ENCODE measurements around the gene TTC22. TPM values are rescaled to one million over a fixed set of nuclear protein-coding genes. Genes with fewer than 3 reads are reported as not detected.

Gene TTC22
- total RNA-seq, 1 donor from 2014 or later = 2.4 TPM

GRCh38 chr1:54795356-54795665, 5.8 kb downstream of the TTC22 start:
- no peak overlapping the region for H3K27ac Mint-ChIP-seq
- no peak overlapping the region for H3K4me3 Mint-ChIP-seq (ENCODE audit: low read depth)
- TF ChIP-seq CTCF (IDR thresholded peaks at IDR 0.05; ENCODE audit: unreplicated experiment) = no peak

GRCh38 chr1:54794451-54795355, 6.4 kb downstream of the TTC22 start:
- H3K36me3 Mint-ChIP-seq (ENCODE audit: insufficient read depth) = no peaks in the 10 kb centered on the region
- H3K27ac Mint-ChIP-seq = no peak overlapping the region
- no peak overlapping the region for H3K4me3 Mint-ChIP-seq (ENCODE audit: low read depth)
- peaks cover 13% of the 10 kb centered on the region for H3K27me3 Mint-ChIP-seq
- H3K4me1 Mint-ChIP-seq (ENCODE audit: low read depth) = peaks cover 5% of the 10 kb centered on the region
- DNase-seq (ENCODE audit: low spot score, unreplicated experiment) = no peak
- TF ChIP-seq CTCF (IDR thresholded peaks at IDR 0.05; ENCODE audit: unreplicated experiment) = no peak
- H3K9me3 Mint-ChIP-seq (ENCODE audit: low read depth) = peaks cover 3% of the 10 kb centered on the region

More at GRCh38 chr1:54795356-54795665, 5.8 kb downstream of the TTC22 start:
- DNase-seq (ENCODE audit: low spot score, unreplicated experiment) = no peak
- H3K4me1 Mint-ChIP-seq (ENCODE audit: low read depth) = peaks cover 5% of the 10 kb centered on the region
- H3K36me3 Mint-ChIP-seq (ENCODE audit: insufficient read depth) = no peaks in the 10 kb centered on the region
- H3K27me3 Mint-ChIP-seq = peaks cover 18% of the 10 kb centered on the region
- peaks cover 3% of the 10 kb centered on the region for H3K9me3 Mint-ChIP-seq (ENCODE audit: low read depth)

DNA sequence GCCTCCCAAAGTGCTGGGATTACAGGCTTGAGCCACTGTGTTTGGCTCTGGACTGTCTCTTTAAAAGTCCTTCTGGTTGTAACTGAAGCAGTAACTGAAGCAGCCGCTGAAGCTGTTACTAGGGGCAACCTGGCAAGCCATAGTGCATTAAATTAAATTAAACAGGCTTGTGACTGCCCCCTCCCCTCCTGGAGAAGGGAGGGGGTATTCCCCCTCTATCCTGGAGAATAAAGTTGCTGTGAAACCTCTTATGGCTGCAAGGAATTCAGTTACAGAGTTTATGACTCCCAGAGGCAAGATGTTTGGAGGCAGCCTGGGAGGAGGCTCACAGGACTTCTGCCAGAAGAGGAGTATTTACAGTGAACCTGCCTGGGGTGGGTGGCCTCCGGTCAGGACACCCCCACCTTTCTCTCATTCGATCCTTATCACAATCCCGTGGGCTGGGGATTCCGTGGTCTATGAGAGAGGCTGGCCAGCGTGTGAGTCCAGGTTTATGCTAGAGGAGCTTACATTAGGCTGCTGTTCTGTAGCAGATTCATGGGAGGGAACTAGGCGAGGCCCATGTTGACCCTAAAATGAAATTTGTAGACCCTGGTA, 8.3 kb downstream of the TTC22 start:
- H3K27ac Mint-ChIP-seq = no peak overlapping the region
- DNase-seq (ENCODE audit: low spot score, unreplicated experiment) = no peak
- H3K27me3 Mint-ChIP-seq = peaks cover 8% of the 10 kb centered on the region
- no peak for TF ChIP-seq CTCF (IDR thresholded peaks at IDR 0.05; ENCODE audit: unreplicated experiment)
- H3K4me3 Mint-ChIP-seq (ENCODE audit: low read depth) = no peak overlapping the region
- no peaks in the 10 kb centered on the region for H3K36me3 Mint-ChIP-seq (ENCODE audit: insufficient read depth)
- H3K9me3 Mint-ChIP-seq (ENCODE audit: low read depth) = peaks cover 3% of the 10 kb centered on the region
- H3K4me1 Mint-ChIP-seq (ENCODE audit: low read depth) = peaks cover 5% of the 10 kb centered on the region

DNA sequence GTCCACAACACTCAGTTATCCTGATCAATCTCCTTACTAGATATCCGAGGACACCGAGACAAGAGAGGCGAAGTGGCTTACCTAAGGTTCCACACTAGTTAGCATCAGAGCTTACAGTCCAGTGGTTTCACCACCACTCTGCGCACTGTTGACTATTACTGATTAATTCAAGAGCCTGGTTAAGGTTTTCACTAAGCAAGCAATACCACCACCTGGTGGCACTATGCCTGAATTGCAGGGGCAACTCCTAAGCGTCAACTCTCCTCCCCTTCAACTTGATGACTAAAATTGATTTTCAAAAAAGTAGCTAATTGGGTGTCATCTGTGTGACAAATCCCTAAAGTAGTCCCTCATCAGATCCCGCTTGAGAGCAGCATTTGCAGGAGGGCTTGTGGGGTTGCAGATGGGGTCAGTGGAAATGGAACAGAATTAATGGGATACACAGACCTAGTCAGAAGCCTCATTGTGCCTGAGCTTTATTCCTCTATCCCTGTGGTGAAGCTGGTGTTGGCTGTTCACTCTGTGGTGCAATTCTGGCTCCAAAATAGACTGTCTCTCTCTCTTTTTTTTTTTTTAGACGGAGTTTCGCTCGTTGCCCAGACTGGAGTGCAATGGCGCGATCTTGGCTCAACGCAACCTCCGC, 9.1 kb downstream of the TTC22 start:
- no peaks in the 10 kb centered on the region for H3K36me3 Mint-ChIP-seq (ENCODE audit: insufficient read depth)
- TF ChIP-seq CTCF (IDR thresholded peaks at IDR 0.05; ENCODE audit: unreplicated experiment) = peak; percentile 71
- H3K27ac Mint-ChIP-seq = no peak overlapping the region
- no peak for DNase-seq (ENCODE audit: low spot score, unreplicated experiment)
- peaks cover 11% of the 10 kb centered on the region for H3K27me3 Mint-ChIP-seq
- no peak overlapping the region for H3K4me3 Mint-ChIP-seq (ENCODE audit: low read depth)
- peaks cover 3% of the 10 kb centered on the region for H3K9me3 Mint-ChIP-seq (ENCODE audit: low read depth)
- H3K4me1 Mint-ChIP-seq (ENCODE audit: low read depth) = peaks cover 5% of the 10 kb centered on the region

DNA sequence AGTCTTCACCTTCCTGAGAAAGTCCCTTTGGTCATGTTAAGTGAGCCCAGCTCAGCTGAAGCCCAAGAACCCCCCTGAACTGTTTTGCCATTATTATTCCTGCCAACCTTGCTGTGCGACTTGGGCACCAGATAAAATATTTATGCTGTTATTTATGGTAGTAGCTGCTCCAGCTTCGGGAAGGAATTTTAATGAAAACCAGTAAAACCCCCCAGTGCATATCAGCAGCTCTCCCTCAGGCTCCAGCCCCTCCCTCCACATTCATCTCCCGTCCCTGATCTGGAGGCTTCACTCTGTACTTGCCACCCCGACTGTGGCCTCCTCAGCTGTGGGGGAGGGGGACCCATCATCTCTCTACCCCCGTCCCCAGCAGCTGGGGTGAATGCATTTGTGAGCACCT, 12.7 kb downstream of the TTC22 start:
- Mint-ChIP-seq H3K27ac (no peak overlapping the region), H3K36me3 (ENCODE audit: insufficient read depth) (no peaks in the 10 kb centered on the region), H3K27me3 (peaks cover 15% of the 10 kb centered on the region)

More for the DNA sequence above, 12.7 kb downstream of the TTC22 start:
- DNase-seq (ENCODE audit: low spot score, unreplicated experiment) = no peak
- no peak overlapping the region for H3K4me3 Mint-ChIP-seq (ENCODE audit: low read depth)
- H3K9me3 Mint-ChIP-seq (ENCODE audit: low read depth) = peaks cover 3% of the 10 kb centered on the region
- H3K4me1 Mint-ChIP-seq (ENCODE audit: low read depth) = no peaks in the 10 kb centered on the region
- no peak for TF ChIP-seq CTCF (IDR thresholded peaks at IDR 0.05; ENCODE audit: unreplicated experiment)

All from progenitor cell of endocrine pancreas (in vitro differentiated cells).